Measurements from ENCODE around the gene SNUPN.

Gene SNUPN

DNA sequence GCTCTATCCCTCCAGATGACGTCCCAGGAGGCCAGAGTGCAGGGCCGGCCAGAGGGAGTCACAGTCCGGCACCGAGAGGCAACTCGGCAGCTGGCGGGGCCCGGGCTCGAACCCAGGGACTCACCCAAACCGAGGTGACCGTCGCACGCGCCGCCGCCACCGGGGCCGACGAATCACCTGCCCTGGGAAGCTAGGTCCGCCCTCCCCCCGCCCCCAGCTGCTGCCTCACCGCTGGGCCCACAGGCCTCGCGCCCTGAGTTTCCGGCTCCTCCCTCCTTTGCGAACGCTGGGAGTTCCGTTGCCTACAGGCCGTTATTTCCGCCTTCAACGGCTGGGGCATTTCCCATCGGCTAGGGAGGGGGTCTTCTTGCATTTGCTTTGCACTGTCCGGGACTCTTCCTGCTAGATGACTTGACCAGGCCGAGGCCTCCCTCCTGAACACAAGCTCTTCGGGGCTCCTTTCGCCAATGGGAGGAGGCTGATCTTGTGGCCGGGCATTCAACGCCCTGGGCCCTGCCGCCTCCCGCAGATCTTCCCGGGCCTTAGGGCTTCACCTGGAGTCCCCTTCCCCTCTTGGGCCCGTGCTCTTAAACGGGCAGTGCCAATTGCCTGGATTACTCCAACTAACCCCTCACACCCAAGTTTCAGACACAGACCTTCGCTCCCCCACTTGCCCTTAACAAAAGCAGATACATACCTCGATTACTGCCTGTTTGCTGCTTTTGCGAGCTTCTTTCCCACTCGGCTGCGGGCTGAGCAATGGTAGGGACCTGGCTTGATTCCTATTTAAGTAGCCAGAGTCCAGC is at the start of gene SNUPN:
SNUPN (minus strand) TSS at position 184 of the 806 bp plus-strand sequence. CDS start 4,674 bp downstream, outside the sequence.
- peak; percentile 90 to 92 for DNase-seq (ENCODE audit: low read depth in 2 of 2)

DNA sequence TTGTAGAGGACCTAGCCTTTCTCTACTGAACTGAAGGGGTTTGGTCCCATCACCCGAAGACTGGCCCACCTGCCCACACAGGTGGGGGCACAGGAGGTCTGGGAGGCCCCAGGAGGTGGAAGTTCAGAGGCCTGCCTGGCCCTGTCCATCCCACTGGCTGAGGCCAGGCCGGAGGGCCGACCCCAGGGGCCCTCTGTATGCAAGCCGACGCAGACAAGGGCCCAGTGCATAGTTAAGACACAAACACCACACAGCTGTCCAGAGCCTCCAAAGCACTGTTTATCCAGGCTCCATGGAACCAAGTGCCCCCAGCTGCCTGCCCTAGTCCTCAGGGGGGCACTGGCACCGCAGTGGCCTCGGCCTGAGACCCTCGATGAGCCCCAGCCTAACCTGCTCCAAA is 48.8 kb upstream of the SNUPN start:
- DNase-seq (ENCODE audit: low read depth in 2 of 2) = no peak

DNA sequence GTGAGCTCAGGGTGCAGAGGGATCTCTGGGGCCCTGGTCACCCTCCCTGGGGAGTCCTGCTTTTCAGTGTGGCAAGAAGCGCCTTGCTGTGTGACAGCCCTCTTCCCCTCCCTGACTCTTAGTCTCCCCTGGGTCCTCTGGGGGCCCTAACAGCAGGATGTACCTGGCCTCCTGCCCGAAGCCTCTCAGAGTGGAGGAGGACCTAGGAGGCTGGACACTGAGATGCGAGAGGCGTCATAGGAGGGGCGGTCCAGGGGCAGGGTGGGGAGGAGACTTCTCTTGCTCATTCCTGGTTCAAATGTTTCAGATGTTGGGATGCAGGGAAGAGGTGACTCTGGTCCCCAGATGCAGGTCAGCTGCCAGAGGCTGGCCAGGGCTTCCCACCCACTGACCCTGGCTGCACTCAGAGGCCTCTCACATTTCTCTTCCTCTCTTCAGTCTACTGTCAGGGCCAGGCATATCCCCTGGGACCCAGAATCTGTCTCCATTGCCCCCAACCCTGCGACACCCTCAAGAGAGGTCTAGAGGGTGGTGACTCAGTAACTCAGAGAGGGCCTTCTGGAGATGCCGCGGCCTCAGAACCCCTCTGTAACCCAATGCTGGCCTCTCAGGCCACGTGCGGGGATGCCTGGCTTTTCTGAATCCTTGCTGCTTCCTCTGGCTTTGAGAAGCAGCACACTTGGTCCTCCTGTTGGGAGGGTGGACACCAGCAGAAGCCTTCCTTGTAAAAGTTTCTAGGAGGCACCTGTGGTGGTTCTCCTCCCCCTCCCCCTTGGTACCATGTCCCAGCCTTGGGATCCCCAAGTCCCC is 48.1 kb upstream of the SNUPN start:
- DNase-seq (ENCODE audit: low read depth in 2 of 2) = no peak

DNA sequence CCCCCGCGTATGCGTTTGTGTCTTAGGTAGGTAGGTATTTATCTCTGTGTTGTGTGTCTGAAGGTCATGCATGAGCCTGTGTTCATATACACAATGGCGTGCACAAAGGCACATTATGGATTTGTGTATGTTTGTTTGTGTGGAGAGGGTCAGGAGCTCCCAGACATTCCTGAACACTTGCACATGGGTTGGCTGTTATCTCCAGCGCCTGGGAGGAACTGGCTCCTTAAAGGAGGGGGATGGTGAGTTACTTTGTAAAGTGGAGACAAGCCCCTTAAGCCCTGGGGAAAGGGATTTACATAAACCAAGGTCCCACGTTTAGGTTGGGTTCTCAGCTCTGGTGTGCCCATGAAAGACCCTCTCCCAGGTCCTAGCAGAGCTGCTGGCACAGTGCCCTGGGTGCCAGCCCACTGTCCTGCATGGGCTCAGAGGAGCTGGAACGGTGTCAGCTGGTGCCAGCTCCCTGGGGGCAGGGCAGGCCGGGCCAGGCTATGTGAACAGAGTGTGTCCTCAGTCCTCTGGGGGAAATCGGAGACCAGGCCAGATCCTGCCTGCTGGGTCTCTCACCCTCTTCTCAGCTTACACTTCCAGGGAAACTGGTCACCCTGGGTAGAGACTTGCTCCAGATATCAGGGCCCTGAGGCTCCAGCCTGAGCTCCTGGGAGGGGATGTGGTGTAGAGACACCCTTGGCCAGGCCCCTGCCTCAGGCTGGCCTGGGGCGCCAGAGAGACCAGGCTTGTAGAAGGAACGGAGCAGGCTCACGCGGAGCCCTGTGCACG is 47.3 kb upstream of the SNUPN start:
- no peak for DNase-seq (ENCODE audit: low read depth in 2 of 2)

DNA sequence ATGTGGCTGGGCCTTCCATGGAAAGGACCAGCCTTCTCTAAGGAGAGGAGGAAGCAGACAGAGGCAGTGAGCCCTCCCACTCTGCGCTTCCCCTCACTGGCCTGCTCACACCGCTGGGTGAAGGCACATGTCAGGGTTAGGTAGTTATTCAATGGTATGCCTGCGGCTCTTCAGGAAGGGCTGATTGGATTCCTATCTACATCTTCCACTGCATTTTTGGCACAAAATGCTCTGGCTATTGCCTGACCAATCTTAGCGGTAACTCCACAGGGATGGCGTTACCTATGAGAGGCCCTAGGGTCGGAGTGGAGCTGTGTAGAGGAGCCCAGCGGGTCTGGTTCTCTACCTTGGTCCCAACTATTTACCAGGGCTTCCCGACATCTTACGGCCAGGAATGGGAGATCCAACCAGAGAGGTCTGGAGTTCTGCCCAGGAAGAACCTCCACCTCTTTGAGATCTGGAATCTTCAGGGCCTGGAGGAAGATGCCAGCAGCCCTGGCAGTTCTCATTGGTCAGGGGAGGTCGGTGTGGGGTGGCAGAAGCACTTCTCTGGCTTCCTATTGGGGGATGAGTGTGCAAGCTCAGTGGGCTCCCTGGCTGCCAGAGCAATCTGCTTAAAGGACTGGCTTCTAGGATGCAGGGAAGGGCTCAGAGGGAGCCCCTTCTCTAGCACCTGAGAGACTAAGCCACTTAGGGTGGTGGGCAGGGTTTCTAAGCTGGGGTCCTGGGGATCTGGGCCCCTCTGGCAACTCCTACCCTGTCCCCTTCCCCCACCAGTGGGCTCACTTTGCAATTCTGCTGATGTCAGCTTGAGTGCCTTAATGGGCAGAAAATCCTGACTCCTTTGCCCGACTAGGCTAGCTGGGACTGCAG is 46.4 kb upstream of the SNUPN start:
- DNase-seq (ENCODE audit: low read depth in 2 of 2) = no peak

DNA sequence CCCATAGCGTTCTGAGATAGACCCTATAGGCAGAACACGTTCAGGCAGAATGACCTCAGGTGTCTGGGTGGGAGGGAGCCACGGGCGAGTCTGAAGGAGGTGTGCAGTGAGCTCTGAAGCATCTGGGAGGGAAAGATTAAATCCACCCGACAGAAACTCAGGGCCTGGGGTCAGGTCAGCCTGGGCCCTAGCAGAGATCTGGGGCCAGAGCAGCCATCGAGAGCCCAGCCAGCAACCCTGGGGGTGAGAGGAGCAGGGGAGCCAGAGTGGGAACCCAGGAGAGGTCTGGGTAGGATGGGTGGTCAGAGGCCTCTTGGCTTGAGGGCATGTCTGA is 44.3 kb upstream of the SNUPN start:
- no peak for DNase-seq (ENCODE audit: low read depth in 2 of 2)

DNA sequence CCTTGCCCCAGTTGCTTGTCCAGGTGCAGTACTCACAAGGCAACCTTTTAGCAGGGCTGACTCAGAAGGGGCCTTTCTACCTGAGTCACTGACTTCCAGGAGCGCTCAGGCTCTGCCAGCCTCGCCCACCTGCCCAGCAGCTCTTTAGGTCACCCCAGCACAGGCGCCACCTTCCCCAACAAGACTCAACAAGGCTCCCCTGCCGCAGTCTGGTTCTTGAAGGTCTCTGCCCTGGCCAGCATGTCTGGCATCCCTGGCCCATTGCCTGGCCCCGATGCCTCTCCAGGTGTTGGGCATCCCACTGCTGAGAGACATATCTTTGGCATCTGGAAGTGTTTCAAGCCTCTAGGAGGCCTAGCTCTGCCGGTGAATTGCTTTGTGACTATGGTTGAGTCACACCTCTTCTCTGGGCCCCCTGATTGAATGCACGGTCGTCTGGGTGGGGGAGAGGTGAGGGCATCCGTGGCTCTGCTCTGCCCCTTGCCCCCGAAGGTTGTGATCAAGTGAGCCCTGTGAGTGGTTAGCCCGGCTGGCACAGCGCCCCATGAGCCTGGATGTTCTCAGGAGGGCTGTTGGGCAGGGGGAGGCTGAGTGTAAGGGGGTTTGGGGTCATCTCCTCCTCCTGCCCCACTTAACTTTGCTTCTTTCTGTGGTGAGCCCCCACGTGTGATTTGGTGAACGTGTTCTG is 43.8 kb upstream of the SNUPN start:
- no peak for DNase-seq (ENCODE audit: low read depth in 2 of 2)

DNA sequence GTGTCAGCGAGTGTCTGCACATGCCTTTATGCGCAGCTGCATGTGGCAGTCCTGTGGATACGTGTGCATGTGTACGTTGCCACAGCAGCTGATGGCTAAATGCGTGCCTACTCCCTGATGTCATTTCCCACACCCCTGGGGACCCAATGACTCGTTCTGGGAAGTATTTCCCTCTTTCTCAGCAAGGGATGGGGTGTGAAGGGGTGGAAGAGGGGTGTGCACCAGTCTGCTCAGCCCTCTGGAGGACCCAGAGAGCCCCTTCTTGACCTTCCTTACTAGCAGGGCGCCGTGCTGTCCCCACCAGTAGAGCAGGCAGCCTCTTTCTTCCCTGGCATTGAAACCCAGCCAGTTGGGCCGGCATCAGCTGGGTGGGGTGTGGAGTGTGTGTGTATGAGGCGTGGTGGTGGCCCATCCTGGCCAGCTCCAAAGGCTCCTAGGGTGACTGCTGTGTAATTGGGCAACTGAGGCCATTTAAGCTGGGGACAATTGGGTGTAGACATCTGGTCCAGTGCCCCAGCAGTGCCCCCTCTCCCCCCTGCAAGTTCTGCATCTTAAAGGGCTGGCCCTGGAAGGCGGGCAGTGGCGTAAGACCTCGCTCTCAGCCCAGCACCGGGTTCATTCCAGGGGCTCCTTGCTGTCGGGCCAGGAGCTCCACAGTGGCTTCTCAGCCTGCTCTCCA is 41.4 kb upstream of the SNUPN start:
- no peak for DNase-seq (ENCODE audit: low read depth in 2 of 2)

DNA sequence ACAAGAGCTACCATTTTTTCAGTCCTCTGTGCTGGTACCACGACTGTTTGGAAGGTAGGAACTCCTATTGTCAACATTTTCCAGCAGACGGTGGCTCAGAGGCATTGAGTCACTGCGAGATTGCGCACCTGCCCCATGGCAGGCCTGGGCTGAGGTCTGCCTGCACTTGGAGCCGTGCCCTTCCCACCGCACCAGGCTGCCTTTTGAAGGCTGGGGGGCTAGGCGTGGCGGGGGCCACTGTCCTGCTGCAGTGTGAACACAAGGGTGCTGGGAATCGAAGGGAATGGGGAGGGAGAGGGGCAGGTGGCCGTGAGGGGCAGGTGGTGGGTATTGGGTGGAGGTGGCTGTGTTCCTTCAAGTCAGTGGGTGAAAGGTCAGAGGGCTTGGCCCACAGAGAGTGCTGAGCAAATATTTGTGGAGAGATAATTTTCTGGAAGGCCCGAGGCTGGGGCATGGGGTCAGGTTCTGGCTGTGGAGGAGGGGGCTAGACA is 38.5 kb upstream of the SNUPN start:
- no peak for DNase-seq (ENCODE audit: low read depth in 2 of 2)

DNA sequence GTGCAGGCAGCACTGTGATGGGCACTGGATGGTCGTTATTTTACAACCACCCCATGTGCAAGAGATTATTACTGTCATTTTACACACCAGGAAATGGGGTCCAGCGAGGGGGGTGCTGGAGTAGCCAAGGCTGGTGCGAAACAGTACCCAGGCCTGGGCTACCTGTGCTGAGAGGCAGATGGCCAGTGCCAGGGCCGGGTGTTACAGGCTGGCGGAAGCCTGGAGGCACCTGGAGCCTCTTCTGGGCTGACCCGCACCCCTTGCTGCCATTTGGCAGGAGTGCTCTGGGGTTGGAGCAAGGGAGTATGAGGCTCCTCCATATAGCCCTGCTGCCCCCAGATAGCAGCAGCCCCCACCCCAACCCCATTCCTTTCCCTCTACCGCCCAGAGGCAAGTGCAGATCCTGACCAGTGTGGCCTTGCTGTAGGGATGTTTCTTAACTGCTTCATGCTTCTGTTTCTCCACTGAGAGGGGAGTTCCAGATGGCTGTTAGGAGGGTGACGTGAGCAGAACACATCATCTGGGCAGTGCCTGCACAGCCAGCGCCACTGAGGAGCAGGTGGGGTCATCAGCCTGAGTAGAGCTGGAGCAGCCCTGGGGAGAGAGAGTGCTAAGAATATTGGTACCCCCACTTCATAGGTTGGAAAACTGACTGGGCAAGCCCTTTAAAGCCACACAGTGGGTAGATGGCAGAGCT is 37.4 kb upstream of the SNUPN start:
- no peak for DNase-seq (ENCODE audit: low read depth in 2 of 2)

DNA sequence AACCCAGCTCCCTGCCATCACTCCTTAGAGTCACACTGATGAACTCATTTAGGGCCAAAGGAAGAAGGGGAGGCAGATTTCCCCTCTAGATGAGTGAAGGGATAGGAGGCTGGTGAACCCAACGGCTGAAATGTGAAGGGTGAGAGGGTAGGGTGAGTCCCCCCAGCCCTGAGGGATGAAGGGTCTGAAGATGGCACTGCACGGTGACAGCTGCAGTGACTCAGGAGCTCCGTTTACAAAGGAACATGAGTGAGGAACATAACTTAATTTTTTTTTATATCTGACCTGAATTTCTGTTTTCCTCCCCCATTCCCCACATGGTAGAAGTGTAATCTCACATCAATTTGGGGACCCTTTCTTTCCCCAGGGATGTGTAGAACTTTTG is 36.2 kb upstream of the SNUPN start:
- DNase-seq (ENCODE audit: low read depth in 2 of 2) = no peak

DNA sequence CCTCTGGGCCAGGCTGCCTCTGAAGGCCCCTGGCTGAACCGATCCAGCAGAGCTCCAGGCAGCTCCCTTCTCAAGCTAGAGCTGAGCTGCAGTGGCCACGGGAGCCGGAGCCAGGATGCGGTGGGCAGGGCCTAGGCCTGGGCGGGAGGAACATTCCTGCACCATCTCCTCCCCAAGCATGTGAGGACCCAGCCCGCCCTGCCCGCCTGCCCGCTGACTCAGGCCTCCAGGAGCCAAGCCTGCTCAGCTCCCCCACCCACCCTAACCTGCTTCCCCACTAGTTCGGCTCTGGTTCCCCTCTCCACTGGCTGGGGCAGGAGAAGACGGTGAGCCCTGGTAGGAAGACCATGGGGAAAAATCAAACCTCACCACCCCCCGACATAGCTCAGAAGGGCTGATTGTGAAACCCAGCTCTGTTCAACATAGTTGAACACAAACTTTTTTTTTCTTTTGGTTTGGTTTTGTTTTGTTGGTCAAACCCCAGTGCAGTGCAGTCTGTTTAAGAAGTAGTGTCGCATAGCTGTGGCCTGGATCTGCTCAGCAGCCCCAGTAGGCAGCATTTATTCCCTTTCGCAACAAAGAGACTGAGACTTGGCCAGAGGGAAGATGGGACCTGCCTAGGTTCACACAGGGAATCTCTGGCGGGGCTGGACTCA is 35.7 kb upstream of the SNUPN start:
- no peak for DNase-seq (ENCODE audit: low read depth in 2 of 2)

DNA sequence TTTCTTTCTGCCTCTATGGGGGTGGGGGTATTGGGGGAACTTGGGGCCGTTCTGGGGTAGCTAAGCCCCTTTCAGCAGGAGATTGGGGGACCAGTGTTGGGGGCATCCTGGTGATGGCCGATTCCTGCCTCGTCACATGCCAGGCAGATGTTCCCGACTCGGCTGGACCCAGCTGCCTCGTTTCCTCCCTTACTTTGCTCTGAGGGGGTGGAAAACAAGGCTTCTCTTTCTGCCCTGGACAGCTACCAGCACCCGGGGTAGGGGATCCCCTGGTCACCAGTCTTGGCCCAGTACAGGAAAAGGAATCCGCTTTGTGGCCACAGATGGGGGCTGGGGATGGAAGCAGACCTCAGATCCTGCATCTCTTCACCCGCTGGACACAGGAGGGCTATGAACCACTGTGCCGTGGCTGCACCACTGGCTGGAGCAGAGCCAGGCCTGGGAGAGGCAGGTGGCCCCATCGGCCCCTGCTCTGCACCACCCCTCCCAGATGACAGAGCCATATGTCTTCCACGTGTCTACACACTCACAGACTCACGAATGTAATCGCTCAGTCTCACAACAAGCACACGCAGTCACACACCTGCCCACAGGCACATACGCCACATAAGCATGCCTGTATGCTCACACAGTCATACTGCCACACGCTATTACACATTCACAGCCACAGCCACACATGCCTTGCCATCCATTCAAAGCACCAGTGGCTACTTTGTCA is 34.6 kb upstream of the SNUPN start:
- no peak for DNase-seq (ENCODE audit: low read depth in 2 of 2)

DNA sequence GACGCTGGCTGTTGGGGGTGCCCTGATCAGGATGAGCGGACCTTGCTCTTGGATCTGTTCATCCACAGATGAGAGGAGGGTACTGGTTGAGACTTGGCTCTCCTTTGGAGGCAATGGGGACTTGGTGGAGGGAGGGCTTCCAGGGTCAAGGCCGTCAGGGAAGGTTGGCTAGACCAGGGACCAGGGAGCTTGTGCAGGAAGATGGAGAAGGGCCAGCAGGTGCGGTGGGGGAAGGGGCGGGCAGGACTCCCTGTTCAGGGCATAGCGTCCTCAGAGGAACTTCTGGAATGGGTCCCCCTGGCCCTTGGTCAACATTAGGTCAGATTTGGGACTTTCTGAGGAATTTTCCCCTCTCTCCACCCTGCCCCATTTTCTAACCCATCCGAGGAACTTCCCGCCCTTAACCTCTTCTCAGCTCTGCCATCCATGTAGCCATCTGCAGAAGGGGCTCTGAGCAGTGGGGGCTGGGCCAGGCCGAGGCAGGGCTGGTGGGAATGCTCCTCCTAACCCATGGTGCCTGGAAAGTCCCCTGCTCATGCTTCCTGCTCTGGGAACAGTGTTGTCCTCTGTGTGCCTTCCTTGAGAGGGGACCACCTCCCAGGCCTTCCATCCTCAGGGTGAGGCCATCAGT is 33.7 kb upstream of the SNUPN start:
- no peak for DNase-seq (ENCODE audit: low read depth in 2 of 2)

DNA sequence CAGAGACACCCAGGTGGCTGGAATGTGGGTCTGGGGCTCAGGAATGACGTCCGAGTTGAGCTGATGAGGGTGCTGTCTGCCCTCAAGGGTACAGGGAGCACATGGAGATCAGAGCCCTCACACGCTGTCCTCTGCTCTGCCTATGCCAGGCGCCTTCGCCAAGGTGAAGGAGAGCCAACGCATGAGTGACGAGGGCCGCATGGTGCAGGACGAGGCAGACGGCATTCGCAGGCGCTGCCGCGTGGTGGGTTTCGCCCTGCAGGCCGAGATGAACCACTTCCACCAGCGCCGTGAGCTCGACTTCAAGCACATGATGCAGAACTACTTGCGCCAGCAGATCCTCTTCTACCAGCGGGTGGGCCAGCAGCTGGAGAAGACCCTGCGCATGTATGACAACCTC is 31.3 kb upstream of the SNUPN start:
- DNase-seq (ENCODE audit: low read depth in 2 of 2) = no peak

DNA sequence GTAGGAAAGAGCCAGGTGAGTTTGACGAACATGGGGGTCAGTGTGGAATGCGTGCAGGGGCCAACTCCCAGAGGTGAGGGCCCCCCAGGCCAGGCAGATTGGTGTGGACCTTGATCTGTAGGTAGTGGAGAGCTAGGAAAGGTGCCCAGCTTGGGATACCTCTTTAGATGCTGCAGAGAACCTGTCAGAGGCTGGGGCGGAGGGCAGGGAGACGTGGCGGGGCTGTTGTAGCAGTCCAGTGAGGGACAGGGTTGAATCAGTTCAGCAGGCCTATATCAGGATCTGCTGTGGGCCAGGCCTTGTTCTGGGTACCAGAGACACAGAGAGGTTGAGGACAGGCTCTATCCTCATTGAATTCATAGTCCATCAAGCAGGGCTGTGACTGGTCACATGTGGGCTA is 30.8 kb upstream of the SNUPN start:
- no peak for DNase-seq (ENCODE audit: low read depth in 2 of 2)

DNA sequence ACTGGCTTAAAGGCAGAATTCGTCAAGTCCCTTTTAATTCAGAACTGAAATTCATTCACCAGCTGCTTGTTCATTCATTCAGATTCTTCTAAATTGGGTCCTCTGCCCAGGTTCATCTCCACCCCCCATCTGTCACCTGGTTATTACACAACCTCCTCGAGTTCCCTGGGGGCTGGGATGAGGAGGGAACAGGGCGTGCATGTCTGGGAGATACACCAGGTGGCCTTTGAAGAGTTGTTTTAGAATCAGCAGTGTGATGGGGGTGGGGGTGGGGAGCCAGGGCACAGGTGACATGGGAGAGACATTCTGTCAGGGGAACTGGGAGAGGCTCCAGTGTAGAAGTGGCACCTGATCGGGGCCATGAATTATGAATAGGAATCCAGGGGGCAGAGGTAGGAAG is 30.4 kb upstream of the SNUPN start:
- DNase-seq (ENCODE audit: low read depth in 2 of 2) = no peak

Data from stimulated activated CD8-positive, alpha-beta memory T cell treated with anti-CD3 and anti-CD28 coated beads, Interleukin-2, amount 100 ng/mL, for 48 hours (primary cell).